K562 (cell line): ENCODE measurements around the gene CNNM2. TPM values are rescaled to one million over a fixed set of nuclear protein-coding genes. Genes with fewer than 3 reads are reported as not detected.

Experiments
- ATAC-seq: fragments of 200-7000 bp; cut with Tn5 transposase; 3 replicates; pipeline ENCODE4 v1.9.1; 2020; ENCODE audit warnings: moderate library complexity
- BruUV-seq: library from RNA; stranded (reverse); fragments of 400-500 nt; replicated peaks from 2 replicates; lab custom pipeline; 2021; lab: Mats Ljungman, UMichigan
- CTCF ChIA-PET: fragments of 300-600 bp; formaldehyde crosslinking; extraction: SDS; loops from one replicate; lab custom pipeline; 2021; ENCODE audit warnings: low intra/inter-chr PET ratio; lab: Yijun Ruan, JAX
- POLR2A ChIA-PET: fragments of 300-600, 350-650 bp; sonication (Branson Sonifier 250); formaldehyde crosslinking; extraction: SDS; loops from one replicate; lab custom pipeline; 2021; ENCODE audit warnings: antibody characterized with exemption, inconsistent platforms; lab: Yijun Ruan, JAX
- DNase-seq, 4 experiments: peaks; one replicate each; pipeline versions ENCODE4 v3.0.0 to v3.0.0-alpha.2; 2011 to 2018; ENCODE audit warnings: low spot score in 3 of 4, mixed read lengths in 3 of 4; ENCODE audit errors: extremely low read depth in 1 of 4
- FAIRE-seq: peaks from 2 replicates; lab custom pipeline; 2011; peaks lifted over from hg19 to GRCh38; lab: Jason Lieb, UNC
- H2AFZ ChIP-seq: 2 replicates; pipeline ENCODE4 v1.6.0; 2011; ENCODE audit warnings: low read depth, low read length, control low read depth, inconsistent platforms
- H3K27ac ChIP-seq: fragments of 200-600 bp; 3 replicates; pipeline ENCODE4 v1.8.0; 2011; ENCODE audit warnings: low read depth, mild to moderate bottlenecking, control low read depth, inconsistent platforms, low read length, moderate library complexity, mixed read lengths; ENCODE audit errors: extremely low read depth
- H3K27me3 ChIP-seq, 2 experiments: fragments of 300-600 bp in 1 of 2; 2 replicates in 1 of 2; 3 replicates in 1 of 2; pipeline versions ENCODE4 v1.6.0 to v1.8.0; 2011; ENCODE audit warnings: inconsistent platforms in 2 of 2, low read length in 2 of 2, mild to moderate bottlenecking in 1 of 2, mixed read lengths in 1 of 2, moderate library complexity in 1 of 2; ENCODE audit not compliant: control insufficient read depth in 2 of 2, insufficient read depth in 2 of 2
- H3K36me3 ChIP-seq: fragments of 300-600 bp; 3 replicates; pipeline ENCODE4 v1.8.0; 2011; ENCODE audit warnings: mild to moderate bottlenecking, low read length, inconsistent platforms; ENCODE audit not compliant: control insufficient read depth, insufficient read depth
- H3K4me1 ChIP-seq, 2 experiments: fragments of 200-600 bp in 1 of 2; replicated peaks in 1 of 2; 2 replicates in 1 of 2; 3 replicates in 1 of 2; pipeline versions ENCODE4 v1.5.1 to v1.8.0; 2011; ENCODE audit warnings: inconsistent platforms in 2 of 2, low read length in 2 of 2, mild to moderate bottlenecking in 1 of 2, mixed read lengths in 1 of 2, moderate library complexity in 1 of 2; ENCODE audit not compliant: control insufficient read depth in 2 of 2, insufficient read depth in 2 of 2
- H3K4me2 ChIP-seq: 2 replicates; pipeline ENCODE4 v1.6.1; 2011; ENCODE audit warnings: low read length, control low read depth, inconsistent platforms, mixed read lengths; ENCODE audit not compliant: insufficient read depth
- H3K4me3 ChIP-seq: fragments of 200-600 bp; sonication (generic), shearing (Covaris generic); 2 replicates; pipeline ENCODE4 v1.5.1; 2016; ENCODE audit warnings: control low read depth, inconsistent platforms
- H3K79me2 ChIP-seq: fragments of 200-600 bp; 3 replicates; pipeline ENCODE4 v1.8.0; 2011; ENCODE audit warnings: low read length, inconsistent platforms; ENCODE audit not compliant: control insufficient read depth, insufficient read depth
- H3K9ac ChIP-seq, 2 experiments: 2 replicates each; pipeline versions ENCODE4 v1.6.0 to v1.6.1; 2011; ENCODE audit warnings: low read depth in 2 of 2, low read length in 2 of 2, control low read depth in 1 of 2, inconsistent platforms in 1 of 2, mild to moderate bottlenecking in 1 of 2, mixed read lengths in 1 of 2; ENCODE audit not compliant: insufficient read depth in 1 of 2
- H3K9me1 ChIP-seq: one replicate; pipeline ENCODE4 v1.6.0; 2011; ENCODE audit warnings: inconsistent platforms, mild to moderate bottlenecking, low read length, moderate library complexity; ENCODE audit not compliant: control insufficient read depth, insufficient read depth
- H3K9me3 ChIP-seq: replicated peaks from 2 replicates; pipeline ENCODE4 v1.5.1; 2011; ENCODE audit warnings: low read depth, low read length, inconsistent platforms; ENCODE audit not compliant: control insufficient read depth, insufficient read depth
- H4K20me1 ChIP-seq: replicated peaks from 2 replicates; pipeline ENCODE4 v1.6.1; 2011; ENCODE audit warnings: low read length, inconsistent platforms, mixed read lengths; ENCODE audit not compliant: control insufficient read depth, insufficient read depth
- KDM1A ChIP-seq, 2 experiments: fragments of 450-650 bp; IDR thresholded peaks; 2 replicates each; pipeline ENCODE4 v1.6.1; 2016; ENCODE audit warnings: mild to moderate bottlenecking in 2 of 2
- NEUROD1 ChIP-seq: fragments of 150-350 bp; IDR thresholded peaks from 2 replicates; pipeline ENCODE4 v1.6.1; 2014; ENCODE audit warnings: borderline replicate concordance, low read length, low read depth; ENCODE audit not compliant: partially characterized antibody
- NR3C1 ChIP-seq: sonication (generic); formaldehyde crosslinking; IDR thresholded peaks from 2 replicates; pipeline ENCODE4 v1.8.1; 2022; ENCODE audit warnings: missing genetic modification reagents
- TSC22D4 ChIP-seq: fragments of 450-650 bp; IDR thresholded peaks from 2 replicates; pipeline ENCODE4 v1.6.1; 2016; ENCODE audit warnings: missing genetic modification characterization, missing biosample characterization, control low read depth
- WGBS: fragments of 100-300 bp; shearing (Covaris generic); methylation state at CpG from one replicate; pipeline ENCODE4 v1.1.6; 2016; ENCODE audit warnings: low coverage, mixed read lengths; ENCODE audit not compliant: insufficient coverage; ENCODE audit errors: missing lambda C conversion rate; 5-methylcytosine and 5-hydroxymethylcytosine counted together
- in situ Hi-C: fragments of 300-500 bp; cut with MboI; formaldehyde crosslinking; loops from 4 replicates; pipeline ENCODE4 v1.15.0; 2018; ENCODE audit warnings: inconsistent platforms, mixed read lengths
- intact Hi-C: fragments of 100-400 bp; cut with micrococcal nuclease; formaldehyde crosslinking; loops from 2 replicates; pipeline ENCODE4 v1.14.2; 2022
- polyA plus RNA-seq, 8 experiments: library from polyadenylated mRNA; depleted of rRNA in 4 of 8; stranded (reverse) in 5 of 8; unstranded in 3 of 8; fragments of >200 nt; fragmentation: Nextera tagmentation in 2 of 8; fragmentation: Illumina TruSeq in 1 of 8; extraction: Ambion mirVana in 2 of 8; extraction: Trizol in 1 of 8; gene quantifications; 2 replicates each; pipeline versions ENCODE4 v1.2.1 to v1.2.3, GENCODE V29; 2011 to 2014; ENCODE audit warnings: inconsistent platforms in 1 of 8, missing spikeins in 1 of 8
- total RNA-seq, 7 experiments: library from RNA; depleted of rRNA in 6 of 7; stranded (reverse); fragments of >200 nt in 6 of 7; fragmentation: Illumina TruSeq in 2 of 7; extraction: Trizol in 2 of 7; gene quantifications; 2 replicates each; pipeline versions ENCODE4 v1.2.1 to v1.2.3, GENCODE V29; 2011 to 2021; ENCODE audit warnings: low replicate concordance in 1 of 7
- TF ChIP-seq, protein P1 (sequence below): fragments of 450-650 bp; IDR thresholded peaks from 2 replicates; pipeline ENCODE4 v1.6.1; 2014; ENCODE audit warnings: low read depth, mild to moderate bottlenecking, moderate library complexity, borderline replicate concordance

Gene CNNM2
- total and polyA plus RNA-seq, 9 of the 15 experiments (the other 6 are each of a cell fraction or from before 2014, with no cell fraction given): 0.21 to 5.0 (median 1.3) TPM

DNA sequence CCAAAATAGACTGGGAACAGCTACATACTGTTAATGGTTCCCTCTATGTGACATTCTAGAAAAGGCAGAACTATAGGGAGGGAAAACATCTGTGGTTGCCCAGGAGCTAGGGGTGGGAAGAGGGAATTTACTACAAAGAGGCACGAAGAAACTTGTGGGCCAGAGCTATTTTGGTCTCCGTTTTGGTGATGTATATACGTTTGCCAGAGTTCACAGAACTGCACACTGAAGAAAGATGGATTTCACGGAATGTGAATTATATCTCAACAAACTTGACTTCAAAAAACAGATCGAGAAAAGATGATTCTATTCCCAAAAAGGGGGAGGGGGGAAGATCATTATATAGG is 49.2 kb upstream of the CNNM2 start:
- H4K20me1 ChIP-seq: no peaks in the 10 kb centered on the region
- H3K9me3 ChIP-seq: no peaks in the 10 kb centered on the region
- no peak overlapping the region for H3K9ac ChIP-seq
- no peak for FAIRE-seq
- intact Hi-C loops (no loop called here), in situ Hi-C loops (no loop called here)
- no peaks in the 10 kb centered on the region; a peak in 3 of 5 replicates for H3K4me1 ChIP-seq
- no peaks in the 10 kb centered on the region for H3K79me2 ChIP-seq
- no peaks in the 10 kb centered on the region for H3K27me3 ChIP-seq
- ATAC-seq: no peak
- no TSS peak for BruUV-seq
- no peaks in the 10 kb centered on the region for H3K9me1 ChIP-seq
- no peak for TF ChIP-seq TSC22D4 (tag)
- no peak for TF ChIP-seq NR3C1 (CRISPR knock-in tag)
- TF ChIP-seq, protein P1, sequence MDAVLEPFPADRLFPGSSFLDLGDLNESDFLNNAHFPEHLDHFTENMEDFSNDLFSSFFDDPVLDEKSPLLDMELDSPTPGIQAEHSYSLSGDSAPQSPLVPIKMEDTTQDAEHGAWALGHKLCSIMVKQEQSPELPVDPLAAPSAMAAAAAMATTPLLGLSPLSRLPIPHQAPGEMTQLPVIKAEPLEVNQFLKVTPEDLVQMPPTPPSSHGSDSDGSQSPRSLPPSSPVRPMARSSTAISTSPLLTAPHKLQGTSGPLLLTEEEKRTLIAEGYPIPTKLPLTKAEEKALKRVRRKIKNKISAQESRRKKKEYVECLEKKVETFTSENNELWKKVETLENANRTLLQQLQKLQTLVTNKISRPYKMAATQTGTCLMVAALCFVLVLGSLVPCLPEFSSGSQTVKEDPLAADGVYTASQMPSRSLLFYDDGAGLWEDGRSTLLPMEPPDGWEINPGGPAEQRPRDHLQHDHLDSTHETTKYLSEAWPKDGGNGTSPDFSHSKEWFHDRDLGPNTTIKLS: no peak
- TF ChIP-seq NEUROD1: no peak
- TF ChIP-seq KDM1A (IDR thresholded peaks at IDR 0.05): no peak
- ChIA-PET CTCF (no interaction called here), POLR2A (no interaction called here)
- H2AFZ ChIP-seq: no peak overlapping the region
- DNase-seq: no peak
- no peak overlapping the region for H3K4me3 ChIP-seq
- H3K36me3 ChIP-seq: peaks cover 2% of the 10 kb centered on the region; the same call in 1 of the 3 replicates
- H3K27ac ChIP-seq: no peak overlapping the region
- H3K4me2 ChIP-seq: no peak overlapping the region
- WGBS: 96% methylated on average over 4 of the region's 5 CpGs
